SK-N-SH (cell line): ENCODE results near the gene MBD6.

ENCODE experiments used
- SMC3 ChIP-seq: IDR thresholded peaks from 2 replicates; pipeline ENCODE4 v1.6.1; 2012; ENCODE audit warnings: low read depth, low read length, improper control_type of control experiment
- TCF12 ChIP-seq: IDR thresholded peaks from 2 replicates; pipeline ENCODE4 v1.4.0; 2012
- TF ChIP-seq, protein P1 (sequence below): fragments of 200-600 bp; sonication (generic); IDR thresholded peaks from 2 replicates; pipeline ENCODE4 v1.6.1; 2017; ENCODE audit warnings: antibody characterized with exemption, mild to moderate bottlenecking, moderate library complexity

DNA sequence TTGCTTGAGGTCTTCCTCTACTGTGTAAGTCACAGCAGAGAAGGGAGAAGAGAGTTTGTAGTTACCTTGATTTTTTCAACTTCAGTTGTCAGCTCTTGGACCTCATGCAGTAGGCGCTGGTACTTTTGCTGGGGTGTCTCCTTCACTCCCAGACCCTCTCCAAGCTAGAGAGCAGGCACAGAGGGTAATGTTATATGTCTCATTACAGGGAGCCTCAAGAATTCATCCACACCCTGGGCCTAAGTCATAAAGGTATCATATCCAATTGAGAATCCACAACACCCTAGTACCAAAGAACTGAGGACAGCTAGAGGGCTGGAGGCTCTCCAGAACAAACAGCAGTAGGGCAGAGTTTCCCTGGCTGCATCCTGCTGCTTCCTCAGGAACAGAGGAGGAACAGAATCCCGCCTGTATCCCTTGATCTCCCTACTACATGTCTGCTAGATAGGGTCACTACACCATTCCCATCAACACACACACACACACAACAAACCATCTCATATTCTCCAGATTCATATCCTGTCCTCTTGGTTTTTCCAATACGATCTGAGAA lies 12.4 kb downstream of the MBD6 start:
- TF ChIP-seq, protein P1, sequence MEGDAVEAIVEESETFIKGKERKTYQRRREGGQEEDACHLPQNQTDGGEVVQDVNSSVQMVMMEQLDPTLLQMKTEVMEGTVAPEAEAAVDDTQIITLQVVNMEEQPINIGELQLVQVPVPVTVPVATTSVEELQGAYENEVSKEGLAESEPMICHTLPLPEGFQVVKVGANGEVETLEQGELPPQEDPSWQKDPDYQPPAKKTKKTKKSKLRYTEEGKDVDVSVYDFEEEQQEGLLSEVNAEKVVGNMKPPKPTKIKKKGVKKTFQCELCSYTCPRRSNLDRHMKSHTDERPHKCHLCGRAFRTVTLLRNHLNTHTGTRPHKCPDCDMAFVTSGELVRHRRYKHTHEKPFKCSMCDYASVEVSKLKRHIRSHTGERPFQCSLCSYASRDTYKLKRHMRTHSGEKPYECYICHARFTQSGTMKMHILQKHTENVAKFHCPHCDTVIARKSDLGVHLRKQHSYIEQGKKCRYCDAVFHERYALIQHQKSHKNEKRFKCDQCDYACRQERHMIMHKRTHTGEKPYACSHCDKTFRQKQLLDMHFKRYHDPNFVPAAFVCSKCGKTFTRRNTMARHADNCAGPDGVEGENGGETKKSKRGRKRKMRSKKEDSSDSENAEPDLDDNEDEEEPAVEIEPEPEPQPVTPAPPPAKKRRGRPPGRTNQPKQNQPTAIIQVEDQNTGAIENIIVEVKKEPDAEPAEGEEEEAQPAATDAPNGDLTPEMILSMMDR: no peak
- TF ChIP-seq SMC3 (no peak), TCF12 (no peak)
